Nephron (organoid): ENCODE results near the gene MAP4K2.

Source experiments
- H3K27ac Mint-ChIP-seq, 3 experiments: 2 replicates each; pipeline ENCODE4 v1.8.0; 2020; ENCODE audit warnings: mixed read lengths in 3 of 3, mild to moderate bottlenecking in 2 of 3, moderate library complexity in 1 of 3
- H3K27me3 Mint-ChIP-seq: 2 replicates; pipeline ENCODE4 v1.8.0; 2021; ENCODE audit warnings: low read depth, mild to moderate bottlenecking, moderate library complexity, mixed read lengths
- H3K36me3 Mint-ChIP-seq: 2 replicates; pipeline ENCODE4 v1.8.0; 2020; ENCODE audit warnings: low read depth, mixed read lengths
- H3K4me1 Mint-ChIP-seq: 2 replicates; pipeline ENCODE4 v1.8.0; 2020; ENCODE audit warnings: mixed read lengths
- H3K4me3 Mint-ChIP-seq, 3 experiments: 2 replicates each; pipeline ENCODE4 v1.8.0; 2020; ENCODE audit warnings: mild to moderate bottlenecking in 3 of 3, mixed read lengths in 3 of 3, moderate library complexity in 2 of 3
- H3K9me3 Mint-ChIP-seq: 2 replicates; pipeline ENCODE4 v1.8.0; 2020; ENCODE audit warnings: mixed read lengths
- CTCF ChIP-seq, 3 experiments: fragments of 200-600 bp; sonication (generic); IDR thresholded peaks; one replicate each; pipeline ENCODE4 v1.5.0; 2021; ENCODE audit warnings: antibody characterized with exemption in 3 of 3; ENCODE audit not compliant: unreplicated experiment in 3 of 3

Gene MAP4K2

GRCh38 chr11:64777449-64778222 lies 25.4 kb downstream of the MAP4K2 start:
- Mint-ChIP-seq H3K27me3 (no peaks in the 10 kb centered on the region), H3K4me1 (peaks cover 47% of the 10 kb centered on the region), H3K27ac (peak overlapping the region; percentile 78 to 98 (median 95)), H3K36me3 (peaks cover 49% of the 10 kb centered on the region), H3K4me3 (peak overlapping the region; percentile 86 to 99 (median 98)), H3K9me3 (no peaks in the 10 kb centered on the region)
- no peak for TF ChIP-seq CTCF (IDR thresholded peaks at IDR 0.05; ENCODE audit: unreplicated experiment in 3 of 3)

- TF ChIP-seq CTCF (IDR thresholded peaks at IDR 0.05; ENCODE audit: unreplicated experiment in 3 of 3): no peak
- H3K27me3 Mint-ChIP-seq: no peaks in the 10 kb centered on the region
These were observed 26.1 kb downstream of the MAP4K2 start for GRCh38 chr11:64776875-64777274.

GRCh38 chr11:64776425-64776824 lies 26.6 kb downstream of the MAP4K2 start:
- peaks cover 61% of the 10 kb centered on the region for H3K36me3 Mint-ChIP-seq
- H3K9me3 Mint-ChIP-seq: no peaks in the 10 kb centered on the region
- no peaks in the 10 kb centered on the region for H3K27me3 Mint-ChIP-seq
- peak overlapping the region; percentile 78 to 98 (median 95) for H3K27ac Mint-ChIP-seq
- TF ChIP-seq CTCF (IDR thresholded peaks at IDR 0.05; ENCODE audit: unreplicated experiment in 3 of 3): no peak
- H3K4me3 Mint-ChIP-seq: peak overlapping the region; percentile 86 to 99 (median 98)
- peaks cover 59% of the 10 kb centered on the region for H3K4me1 Mint-ChIP-seq

More at GRCh38 chr11:64776875-64777274, 26.1 kb downstream of the MAP4K2 start:
- H3K4me3 Mint-ChIP-seq: peak overlapping the region; percentile 86 to 99 (median 98)
- peak overlapping the region; percentile 78 to 98 (median 95) for H3K27ac Mint-ChIP-seq
- peaks cover 56% of the 10 kb centered on the region for H3K36me3 Mint-ChIP-seq
- no peaks in the 10 kb centered on the region for H3K9me3 Mint-ChIP-seq
- peaks cover 54% of the 10 kb centered on the region for H3K4me1 Mint-ChIP-seq

GRCh38 chr11:64774144-64774543 lies 28.9 kb downstream of the MAP4K2 start:
- H3K4me3 Mint-ChIP-seq: peak overlapping the region; percentile 27 to 74 (median 66)
- H3K36me3 Mint-ChIP-seq: peaks cover 83% of the 10 kb centered on the region
- H3K27me3 Mint-ChIP-seq: no peaks in the 10 kb centered on the region
- TF ChIP-seq CTCF (IDR thresholded peaks at IDR 0.05; ENCODE audit: unreplicated experiment in 3 of 3): no peak
- H3K27ac Mint-ChIP-seq: no peak overlapping the region
- no peaks in the 10 kb centered on the region for H3K9me3 Mint-ChIP-seq
- peaks cover 67% of the 10 kb centered on the region for H3K4me1 Mint-ChIP-seq

GRCh38 chr11:64772303-64773018 lies 30.6 kb downstream of the MAP4K2 start:
- Mint-ChIP-seq H3K9me3 (no peaks in the 10 kb centered on the region), H3K27me3 (no peaks in the 10 kb centered on the region), H3K36me3 (peaks cover 99% of the 10 kb centered on the region), H3K4me3 (peak overlapping the region in 1 of 3 experiments; percentile 30), H3K27ac (peak overlapping the region; percentile 29 to 67 (median 67)), H3K4me1 (peaks cover 64% of the 10 kb centered on the region)
- no peak for TF ChIP-seq CTCF (IDR thresholded peaks at IDR 0.05; ENCODE audit: unreplicated experiment in 3 of 3)
